NCI-H774 (cell line): ENCODE measurements around the gene VIPR2.
"Not testable (repeated sequence)": the region's sequence is repeated elsewhere in the genome, so short reads cannot be mapped to it uniquely, and the experiment has no call there.

ENCODE experiments used
- DNase-seq: peaks from one replicate; lab custom pipeline; 2025; lab: John Stamatoyannopoulos, UW

VIPR2 gene

GRCh38 chr7:159008417-159008816 is 136.2 kb downstream of the VIPR2 start:
- DNase-seq = no peak

GRCh38 chr7:159007996-159008389 is 136.7 kb downstream of the VIPR2 start:
- peak; percentile 50 for DNase-seq

- DNase-seq = no peak
These were observed 137.2 kb downstream of the VIPR2 start for GRCh38 chr7:159007364-159007995.

GRCh38 chr7:159006610-159007130 is 138.0 kb downstream of the VIPR2 start:
- no peak for DNase-seq

- not testable (repeated sequence) for DNase-seq
These were observed 138.6 kb downstream of the VIPR2 start for GRCh38 chr7:159006022-159006609.

- no peak for DNase-seq
These were observed 139.0 kb downstream of the VIPR2 start for GRCh38 chr7:159005618-159006017.

- no peak for DNase-seq
These were observed 140.3 kb downstream of the VIPR2 start for GRCh38 chr7:159004411-159004810.

GRCh38 chr7:159001811-159002210 is 142.9 kb downstream of the VIPR2 start:
- DNase-seq = no peak

GRCh38 chr7:159000859-159001435 is 143.7 kb downstream of the VIPR2 start:
- no peak for DNase-seq

GRCh38 chr7:159000070-159000469 is 144.6 kb downstream of the VIPR2 start:
- no peak for DNase-seq

GRCh38 chr7:158999496-158999895 is 145.2 kb downstream of the VIPR2 start:
- no peak for DNase-seq

- DNase-seq = not testable (repeated sequence)
These were observed 146.4 kb downstream of the VIPR2 start for GRCh38 chr7:158998261-158998660.

- no peak for DNase-seq
These were observed 147.2 kb downstream of the VIPR2 start for GRCh38 chr7:158997471-158997870.

- DNase-seq = no peak
These were observed 147.6 kb downstream of the VIPR2 start for GRCh38 chr7:158997110-158997453.

- no peak for DNase-seq
These were observed 148.2 kb downstream of the VIPR2 start for GRCh38 chr7:158996214-158997109.

GRCh38 chr7:158995514-158995913 is 149.2 kb downstream of the VIPR2 start:
- no peak for DNase-seq

GRCh38 chr7:158994687-158995086 is 150.0 kb downstream of the VIPR2 start:
- no peak for DNase-seq

- DNase-seq = no peak
These were observed 151.1 kb downstream of the VIPR2 start for GRCh38 chr7:158993591-158993990.

GRCh38 chr7:158992759-158993158 is 151.9 kb downstream of the VIPR2 start:
- DNase-seq = no peak

GRCh38 chr7:158991824-158992621 is 152.6 kb downstream of the VIPR2 start:
- DNase-seq = no peak

- no peak for DNase-seq
These were observed 155.7 kb downstream of the VIPR2 start for GRCh38 chr7:158988996-158989395.
